Activated CD8-positive, alpha-beta T cell treated with anti-CD3 and anti-CD28 coated beads for 36 hours (primary cell): ENCODE measurements around the gene CYP2W1. TPM values are rescaled to one million over a fixed set of nuclear protein-coding genes. Genes with fewer than 3 reads are reported as not detected.

Experiments used
- ATAC-seq: fragments of 200-7000 bp; cut with Tn5 transposase; one replicate; pipeline ENCODE4 v1.10.0; 2021; ENCODE audit warnings: mild to moderate bottlenecking, moderate library complexity
- CTCF ChIA-PET: fragments of 350-600 bp; sonication (Branson Sonifier 250); formaldehyde crosslinking; loops from one replicate; lab custom pipeline; 2021; ENCODE audit warnings: antibody characterized with exemption; lab: Charles Lee
- POLR2A ChIA-PET: fragments of 350-600 bp; sonication (Branson Sonifier 250); formaldehyde crosslinking; loops from one replicate; lab custom pipeline; 2021; ENCODE audit warnings: antibody characterized with exemption; lab: Charles Lee
- DNase-seq: peaks from one replicate; pipeline ENCODE4 v3.0.0-alpha.2; 2020
- H3K27ac Mint-ChIP-seq: one replicate; pipeline ENCODE4 v1.8.0; 2021; ENCODE audit warnings: mild to moderate bottlenecking, mixed read lengths
- H3K27me3 Mint-ChIP-seq: one replicate; pipeline ENCODE4 v1.8.0; 2021; ENCODE audit warnings: mixed read lengths
- H3K36me3 Mint-ChIP-seq: one replicate; pipeline ENCODE4 v1.8.0; 2021; ENCODE audit warnings: low read depth, mixed read lengths
- H3K4me1 Mint-ChIP-seq: one replicate; pipeline ENCODE4 v1.8.0; 2021; ENCODE audit warnings: low read depth, mixed read lengths
- H3K4me3 Mint-ChIP-seq: one replicate; pipeline ENCODE4 v1.8.0; 2021; ENCODE audit warnings: mild to moderate bottlenecking, moderate library complexity, mixed read lengths
- H3K9me3 Mint-ChIP-seq: one replicate; pipeline ENCODE4 v1.8.0; 2021; ENCODE audit warnings: mixed read lengths
- CTCF ChIP-seq: fragments of 200-600 bp; IDR thresholded peaks from one replicate; pipeline ENCODE4 v1.8.0; 2022; ENCODE audit warnings: antibody characterized with exemption, mild to moderate bottlenecking
- intact Hi-C: fragments of 100-400 bp; cut with micrococcal nuclease; formaldehyde crosslinking; loops from one replicate; pipeline ENCODE4 v1.10.0; 2022
- total RNA-seq, 2 experiments: library from RNA; stranded (reverse); gene quantifications; one replicate each; pipeline ENCODE4 v1.2.3, GENCODE V29; 2021

CYP2W1 gene
- total RNA-seq, 2 experiments from 2014 or later = not detected

GRCh38 chr7:994592-995308 is 11.8 kb downstream of the CYP2W1 start:
- ChIA-PET POLR2A (interaction anchor here (0.7 to 4.1 kb wide), 3 partner anchors 19 to 70 kb away, joined by 3 to 19 read pairs (median 13); partner anchors contain the start of gene COX19), CTCF (interaction anchor here (0.6 to 6.3 kb wide), 9 partner anchors 18 to 185 kb away, joined by 3 to 204 read pairs (median 17); partner anchors contain the start of gene COX19)
- Mint-ChIP-seq H3K27ac (no peak overlapping the region), H3K4me1 (peaks cover 5% of the 10 kb centered on the region), H3K4me3 (no peak overlapping the region), H3K27me3 (no peaks in the 10 kb centered on the region), H3K36me3 (no peaks in the 10 kb centered on the region), H3K9me3 (no peaks in the 10 kb centered on the region)
- TF ChIP-seq CTCF = no peak
- intact Hi-C loops = loop anchor here (5.0 to 10.0 kb wide), 3 partner anchors 50 to 170 kb away; partner anchors contain the start of genes GPR146 and ZFAND2A
- DNase-seq (no peak), ATAC-seq (no peak)

GRCh38 chr7:995571-995970 is 12.6 kb downstream of the CYP2W1 start:
- Mint-ChIP-seq H3K9me3 (no peaks in the 10 kb centered on the region), H3K4me3 (no peak overlapping the region), H3K4me1 (peaks cover 5% of the 10 kb centered on the region), H3K27ac (no peak overlapping the region), H3K27me3 (no peaks in the 10 kb centered on the region), H3K36me3 (no peaks in the 10 kb centered on the region)
- intact Hi-C loops = loop anchor here (10.0 kb wide), 2 partner anchors 49 to 169 kb away; partner anchors contain the start of genes GPR146 and ZFAND2A
- no peak for TF ChIP-seq CTCF
- ChIA-PET POLR2A (no interaction called here), CTCF (interaction anchor here (5.3 to 6.3 kb wide), 2 partner anchors 68 to 178 kb away, joined by 87 to 204 read pairs; no protein-coding TSS in a partner anchor)
- no peak for DNase-seq
- no peak for ATAC-seq

- ChIA-PET CTCF (interaction anchor here (0.5 to 6.3 kb wide), 3 partner anchors 67 to 199 kb away, joined by 3 to 204 read pairs (median 87); no protein-coding TSS in a partner anchor), POLR2A (no interaction called here)
- Mint-ChIP-seq H3K4me1 (peaks cover 5% of the 10 kb centered on the region), H3K36me3 (no peaks in the 10 kb centered on the region), H3K9me3 (no peaks in the 10 kb centered on the region), H3K4me3 (no peak overlapping the region), H3K27ac (no peak overlapping the region), H3K27me3 (no peaks in the 10 kb centered on the region)
- DNase-seq (no peak), ATAC-seq (no peak)
- TF ChIP-seq CTCF = no peak
- intact Hi-C loops = loop anchor here (10.0 kb wide), 2 partner anchors 49 to 169 kb away; partner anchors contain the start of genes GPR146 and ZFAND2A
Measured at GRCh38 chr7:996079-996872, 13.3 kb downstream of the CYP2W1 start.

GRCh38 chr7:997404-998395 is 14.7 kb downstream of the CYP2W1 start:
- ChIA-PET CTCF (interaction anchor here (6.3 kb wide), 1 partner anchor 66 kb away, joined by 204 read pairs; no protein-coding TSS in a partner anchor), POLR2A (no interaction called here)
- TF ChIP-seq CTCF = peak; percentile 18
- H3K4me3 Mint-ChIP-seq = no peak overlapping the region
- peaks cover 5% of the 10 kb centered on the region for H3K4me1 Mint-ChIP-seq
- no peaks in the 10 kb centered on the region for H3K27me3 Mint-ChIP-seq
- no peaks in the 10 kb centered on the region for H3K9me3 Mint-ChIP-seq
- ATAC-seq (no peak), DNase-seq (no peak)
- no peaks in the 10 kb centered on the region for H3K36me3 Mint-ChIP-seq
- no peak overlapping the region for H3K27ac Mint-ChIP-seq
- intact Hi-C loops = loop anchor here (10.0 kb wide), 2 partner anchors 47 to 167 kb away; partner anchors contain the start of genes GPR146 and ZFAND2A
